Central memory CD4-positive, alpha-beta T cell (primary cell): ENCODE data around the gene INF2.
"Not testable (repeated sequence)": the region's sequence is repeated elsewhere in the genome, so short reads cannot be mapped to it uniquely, and the experiment has no call there.

Experiments used
- DNase-seq: peaks from one replicate; pipeline ENCODE4 v3.0.0; 2022
- total RNA-seq, 3 experiments: gene quantifications; one replicate each; lab custom pipeline; 2026; lab: John Stamatoyannopoulos, UW

Gene INF2
- 42.2 to 74.7 (median 72.5) reads per million in 3 experiments for total RNA-seq

DNA sequence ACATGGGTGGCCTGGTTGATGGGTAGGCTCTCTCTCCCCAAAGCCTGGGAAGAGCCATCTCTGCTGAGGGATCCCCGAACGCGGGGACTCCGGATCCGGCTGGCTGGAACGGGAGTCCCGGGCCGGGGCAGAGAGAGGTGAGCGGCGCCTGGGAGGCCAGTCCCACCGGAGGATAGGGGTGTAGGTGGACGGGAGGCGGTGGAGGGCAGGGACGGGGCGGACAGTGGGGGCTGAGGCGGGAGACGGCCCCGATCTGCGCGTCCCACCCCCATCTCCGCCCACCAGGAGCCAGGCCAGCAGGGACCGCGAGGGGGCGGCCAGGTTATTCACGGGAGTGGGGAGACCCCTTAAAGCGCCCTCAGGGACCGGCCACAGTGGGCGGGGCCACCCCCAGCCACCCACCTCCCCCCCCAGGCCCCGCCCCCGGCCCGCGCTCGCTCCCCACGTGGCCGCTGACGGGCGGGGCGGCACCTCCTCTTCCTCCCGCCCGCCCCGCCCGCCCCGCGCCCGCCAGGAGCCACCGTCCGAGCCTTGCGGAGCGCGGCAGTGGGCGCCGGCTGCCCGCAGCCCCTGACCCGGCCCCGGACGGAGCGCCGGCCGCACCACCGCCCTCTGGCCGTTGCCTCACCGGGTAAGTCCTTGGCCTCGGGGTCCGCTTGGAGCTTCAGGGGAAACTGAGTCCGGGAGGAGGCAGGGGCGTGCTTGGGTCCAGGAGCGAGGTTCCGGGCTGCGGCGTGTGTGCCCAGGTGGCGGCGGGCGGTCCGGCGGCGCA lies at the start of gene INF2:
TSS of gene INF2 (plus strand) at position 510 of the 772 bp plus-strand sequence. CDS start 11,748 bp downstream, outside the sequence.
- peak; percentile 33 for DNase-seq

DNA sequence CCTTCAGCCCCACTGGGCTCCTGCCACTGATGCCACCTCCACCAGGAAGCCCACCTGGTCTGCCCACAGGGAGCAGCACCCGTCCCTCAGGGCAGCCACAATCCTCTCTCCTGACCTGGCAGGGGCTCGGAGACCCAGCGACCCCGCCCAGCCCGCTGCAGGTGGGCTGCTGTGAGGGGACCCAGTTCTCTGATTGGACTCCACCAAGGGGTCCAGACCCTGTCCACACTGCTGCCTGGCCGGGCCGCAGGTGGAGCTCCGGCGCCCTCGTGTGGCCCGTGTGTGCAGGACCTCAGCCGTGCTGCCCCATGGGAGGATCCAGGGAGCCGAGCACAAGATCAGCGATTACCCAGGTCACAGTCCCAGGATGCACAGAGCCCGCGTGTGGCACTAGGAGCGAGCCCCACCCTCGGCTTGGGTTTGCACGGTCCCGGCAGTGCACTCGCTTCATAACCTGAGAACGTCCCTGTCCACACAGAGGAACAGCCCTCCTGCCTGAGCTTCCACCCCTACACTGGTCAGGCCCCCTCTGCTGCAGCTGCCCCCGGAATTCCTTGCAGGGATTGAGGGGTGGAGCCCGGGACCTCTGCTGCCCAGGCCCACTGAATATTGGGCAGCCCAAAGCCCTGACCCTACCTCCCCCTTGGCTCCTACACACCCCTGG lies 49.4 kb upstream of the INF2 start:
- DNase-seq: peak; percentile 31

GRCh38 chr14:104640681-104641080 lies 48.7 kb upstream of the INF2 start:
- no peak for DNase-seq

GRCh38 chr14:104641753-104642539 lies 47.5 kb upstream of the INF2 start:
- no peak for DNase-seq

DNA sequence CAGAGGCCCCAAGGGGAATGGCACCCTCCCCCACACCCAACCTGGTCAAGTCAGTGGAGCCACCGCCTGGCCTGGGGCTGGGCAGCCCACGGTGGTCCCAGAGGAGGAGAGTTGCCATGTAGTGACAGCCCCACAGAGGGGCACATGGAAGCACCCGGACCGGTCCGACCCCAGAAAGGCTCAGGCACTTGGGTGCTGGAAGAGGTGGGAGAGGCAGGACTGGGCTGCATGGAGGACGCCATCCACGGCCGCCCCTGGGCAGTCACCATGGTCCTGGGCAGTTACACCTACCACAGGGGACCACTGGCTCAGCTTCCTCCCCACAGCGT lies 46.9 kb upstream of the INF2 start:
- no peak for DNase-seq

GRCh38 chr14:104643306-104643705 lies 46.1 kb upstream of the INF2 start:
- DNase-seq: no peak

GRCh38 chr14:104644091-104644635 lies 45.3 kb upstream of the INF2 start:
- DNase-seq: no peak

GRCh38 chr14:104644656-104645378 lies 44.6 kb upstream of the INF2 start:
- DNase-seq: no peak

DNA sequence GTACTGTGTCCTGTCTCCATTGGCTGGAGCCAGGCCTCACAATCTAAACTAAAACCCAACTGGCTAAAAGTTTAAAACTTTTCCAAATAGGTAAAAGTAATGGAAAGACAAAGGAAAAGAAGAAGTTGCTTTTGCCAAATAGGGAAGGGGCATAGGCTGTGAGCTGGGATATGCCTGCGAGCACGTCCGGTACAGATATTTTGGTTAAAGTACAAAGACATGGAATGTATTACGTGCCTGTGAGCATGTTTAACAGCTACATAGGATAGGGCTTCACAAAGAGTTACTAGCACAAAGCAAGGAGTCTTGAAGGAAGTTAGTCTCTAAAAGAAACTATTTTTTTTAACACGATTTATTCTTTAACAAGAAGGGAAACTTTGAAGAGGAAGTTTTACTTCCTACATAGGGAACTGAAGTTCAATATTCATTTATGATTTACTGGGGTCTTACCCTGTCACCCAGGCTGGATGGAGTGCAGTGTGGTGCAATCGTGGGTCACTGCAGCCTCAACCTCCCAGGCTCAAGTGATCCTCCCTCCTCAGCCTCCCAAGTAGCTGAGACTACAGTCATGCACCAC lies 41.9 kb upstream of the INF2 start:
- no peak for DNase-seq

DNA sequence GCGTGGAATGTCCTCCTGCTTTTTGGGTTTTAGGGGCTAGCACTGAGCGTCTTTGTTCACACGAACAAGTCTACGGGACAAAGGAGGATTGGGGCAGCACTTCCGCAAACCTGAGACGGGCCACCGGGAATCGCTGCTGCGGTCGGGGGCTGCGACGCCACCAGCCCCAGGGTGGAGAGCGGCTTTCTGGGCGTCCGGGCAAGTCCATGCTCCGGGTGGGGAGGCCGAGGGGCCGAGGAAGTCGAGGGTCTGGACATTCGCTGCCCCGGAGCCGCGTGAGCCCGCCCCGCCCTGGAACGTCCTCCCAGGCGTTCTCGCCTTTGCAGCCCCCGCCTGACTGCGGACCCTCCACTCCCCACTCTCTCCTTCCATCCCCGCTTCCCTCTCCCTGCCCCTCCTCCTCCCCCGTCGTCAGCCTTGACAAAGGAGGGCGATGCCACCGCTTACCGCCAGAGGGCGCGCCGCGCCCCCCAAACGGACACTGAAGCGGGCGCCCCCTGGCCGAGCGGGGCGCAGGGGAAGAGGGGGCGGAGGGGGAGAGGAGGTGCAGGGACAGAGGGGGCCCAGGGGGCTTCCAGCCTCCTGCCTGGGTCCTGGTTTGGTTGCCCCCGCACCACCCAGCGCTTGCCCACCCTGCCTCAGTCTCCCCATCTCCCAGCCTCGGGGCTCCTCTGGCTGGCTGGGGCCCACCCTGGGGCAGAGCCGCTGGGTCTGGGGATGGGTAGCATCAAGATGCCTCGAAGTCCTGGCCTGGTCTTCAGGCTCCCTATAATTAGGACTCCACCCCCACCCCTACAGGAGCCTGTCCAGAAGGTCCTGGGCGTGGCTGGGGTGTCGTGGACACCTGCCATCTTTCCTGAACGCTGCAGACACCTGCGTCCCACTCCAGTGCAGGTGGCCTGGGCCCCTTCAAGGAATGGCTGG lies 39.1 kb upstream of the INF2 start:
- DNase-seq: peak; percentile 30

- DNase-seq: no peak
Observed at GRCh38 chr14:104650981-104651875, 38.2 kb upstream of the INF2 start.

DNA sequence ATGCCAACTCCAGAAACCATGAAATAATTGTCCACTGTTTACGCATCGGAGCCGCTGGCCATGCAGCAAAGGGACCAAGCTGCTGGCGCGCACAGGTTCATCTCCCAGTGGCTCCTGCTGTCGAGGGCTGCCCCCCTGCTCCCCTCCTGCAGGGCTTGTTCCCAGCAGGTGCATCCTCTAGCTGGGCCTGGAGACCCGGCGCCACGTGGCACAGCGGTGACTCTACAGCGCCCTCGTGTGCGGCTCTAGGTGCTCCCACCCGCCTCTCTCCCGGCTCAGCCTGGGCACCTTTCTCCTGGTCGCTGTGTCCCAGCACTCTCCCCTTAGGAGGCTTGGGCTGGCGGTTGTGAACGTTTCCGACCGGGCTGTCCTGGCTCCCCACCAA lies 37.5 kb upstream of the INF2 start:
- no peak for DNase-seq

DNA sequence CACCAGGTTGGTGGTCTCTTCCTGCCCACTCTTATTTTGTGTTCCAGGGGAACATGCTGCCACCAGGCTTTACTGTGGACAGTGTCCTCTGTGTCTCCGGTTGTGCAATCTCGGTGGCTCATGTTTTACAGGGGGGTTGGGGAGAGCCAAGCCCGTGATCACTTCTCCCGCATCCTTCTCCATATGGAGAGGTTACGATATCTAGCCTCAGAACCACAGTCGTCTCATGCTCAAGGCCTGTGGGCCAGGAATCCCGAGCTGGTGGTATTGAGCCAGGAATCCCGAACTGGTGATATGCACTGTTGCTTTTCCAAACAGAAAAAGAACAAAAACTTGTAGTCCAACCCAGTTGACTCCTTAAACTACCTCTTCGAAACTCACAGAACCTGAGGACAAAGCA lies 37.0 kb upstream of the INF2 start:
- no peak for DNase-seq

- DNase-seq: not testable (repeated sequence)
Observed at GRCh38 chr14:104653130-104653920, 36.1 kb upstream of the INF2 start.

DNA sequence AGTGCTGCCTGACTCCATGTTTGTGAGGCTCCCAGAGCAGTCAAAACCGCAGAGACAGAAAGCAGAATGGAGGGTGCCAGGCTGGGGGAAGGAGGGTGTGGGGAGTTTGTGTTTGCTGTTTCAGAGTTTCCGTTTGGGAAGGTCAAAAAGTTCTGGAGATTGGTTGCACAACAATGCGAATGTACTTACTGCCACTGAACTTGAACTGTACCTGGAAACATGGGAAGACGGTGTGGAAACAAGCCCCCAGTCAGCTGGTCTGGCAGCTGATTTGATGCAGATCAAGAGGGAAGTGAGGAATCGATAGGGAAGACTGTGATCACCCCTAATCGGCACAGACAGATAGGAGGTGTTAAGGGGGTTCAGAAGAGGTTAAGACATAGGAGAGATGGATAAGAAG lies 35.3 kb upstream of the INF2 start:
- DNase-seq: no peak

DNA sequence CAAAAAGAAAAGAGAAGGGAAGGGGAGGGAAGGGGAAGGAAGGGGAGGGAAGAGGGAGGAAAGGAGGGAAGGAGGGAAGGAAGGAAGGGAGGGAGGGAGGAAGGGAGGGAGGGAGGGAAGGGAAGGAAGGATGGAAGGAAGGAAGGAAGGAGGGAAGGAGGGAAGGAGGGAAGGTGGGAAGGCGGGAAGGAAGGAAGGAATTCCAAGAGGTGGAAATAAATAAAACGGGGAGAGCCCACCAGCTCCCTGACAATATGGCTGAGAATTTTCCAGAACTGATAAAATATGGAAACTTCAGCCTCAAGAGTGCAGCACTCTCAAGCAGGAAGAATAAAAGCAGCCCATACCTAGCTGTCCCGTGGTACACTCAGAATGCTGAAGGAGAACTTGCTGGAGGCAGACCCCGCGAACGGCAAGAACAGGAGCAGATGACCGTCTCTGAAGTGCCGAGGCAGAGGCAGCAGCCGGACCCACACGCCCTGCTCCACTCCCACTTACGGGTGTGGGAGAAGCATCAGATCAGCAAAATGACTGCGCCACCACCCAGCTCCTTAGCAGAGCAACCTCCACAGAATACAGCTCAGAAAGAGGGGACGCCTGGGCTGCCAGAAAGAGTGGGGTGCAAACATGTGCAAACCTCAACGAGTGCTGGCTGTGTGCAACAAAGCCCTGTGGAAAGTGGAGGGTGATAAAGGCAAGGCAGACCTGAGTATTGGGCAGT lies 34.1 kb upstream of the INF2 start:
- no peak for DNase-seq

DNA sequence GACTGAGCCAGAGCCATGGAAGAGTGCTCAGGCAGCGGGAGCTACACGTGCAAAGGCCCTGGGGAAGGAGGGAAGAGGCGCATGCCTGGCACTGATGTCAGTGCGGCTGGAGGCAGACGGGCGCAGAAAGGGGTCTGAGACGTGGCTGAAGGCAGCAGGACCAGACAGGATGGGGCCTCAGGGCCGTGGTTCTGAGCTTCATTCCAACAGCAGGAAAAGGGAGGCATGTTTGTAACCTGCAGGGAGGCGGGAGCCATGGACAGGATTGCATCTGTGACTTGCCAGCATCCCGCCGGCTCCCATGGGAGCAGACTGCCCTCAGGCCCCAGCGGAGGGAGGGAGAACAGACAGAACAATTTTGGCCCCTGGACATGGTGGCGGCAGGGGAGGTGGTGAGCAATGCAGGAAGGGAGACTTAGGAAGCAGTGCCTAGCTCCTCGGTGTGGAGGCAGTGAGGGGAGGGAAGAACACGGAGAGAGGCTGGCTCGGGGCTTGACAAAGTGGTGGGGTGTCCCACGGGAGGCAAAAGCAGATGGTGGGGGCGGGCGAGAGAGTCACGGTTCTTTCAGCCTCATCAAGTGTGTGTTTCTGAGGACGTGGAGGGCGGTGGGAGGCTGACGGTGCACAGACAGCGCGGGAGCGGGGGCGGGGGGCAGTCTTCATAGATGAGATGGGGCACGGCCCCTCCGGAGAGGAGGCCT lies 33.3 kb upstream of the INF2 start:
- DNase-seq: no peak

DNA sequence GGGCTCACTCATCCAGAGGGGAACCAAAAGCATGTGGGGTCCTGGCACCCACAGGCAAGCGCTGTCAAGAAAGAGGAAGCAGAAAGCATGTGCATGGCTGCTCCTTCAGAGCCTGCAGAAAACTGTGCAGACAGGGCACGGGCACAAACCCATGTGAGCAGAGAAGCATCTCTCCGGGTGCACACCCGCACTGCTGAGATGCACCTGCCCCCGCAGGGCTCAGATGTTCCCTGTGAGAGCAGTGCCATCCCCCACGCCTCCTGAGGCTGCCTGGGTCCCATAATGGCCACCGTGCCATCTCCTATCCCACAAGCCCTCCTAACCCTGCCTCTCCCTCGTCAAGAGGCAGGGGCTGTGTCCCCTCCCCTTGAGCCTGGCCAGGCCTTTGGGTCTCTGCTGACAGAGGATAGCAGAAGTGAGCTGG lies 32.3 kb upstream of the INF2 start:
- DNase-seq: no peak
